Upper lobe of left lung (tissue), 4 donors: ENCODE measurements around the gene B3GALT6.

Experiments
- CTCF ChIP-seq, 6 experiments: fragments of 450-650 bp in 4 of 6; fragments of 200-600 bp in 2 of 6; sonication (generic) in 2 of 6; IDR thresholded peaks; one replicate each; pipeline ENCODE4 v1.5.1; 2016 to 2019; ENCODE audit warnings: antibody characterized with exemption in 6 of 6
- POLR2AphosphoS5 ChIP-seq, 2 donors: sonication (generic); formaldehyde crosslinking; IDR thresholded peaks; one replicate each; pipeline ENCODE4 v1.5.1; 2017; ENCODE audit warnings: antibody characterized with exemption in 2 of 2

- no peak for TF ChIP-seq POLR2AphosphoS5 (IDR thresholded peaks at IDR 0.05)
- no peak for TF ChIP-seq CTCF (IDR thresholded peaks at IDR 0.05)
Observed at GRCh38 chr1:1254667-1254998, 22.6 kb downstream of the B3GALT6 start.
